GM12891 (cell line): Measurements from ENCODE around the gene WDR31.

Source experiments
- PAX5 ChIP-seq: IDR thresholded peaks from 2 replicates; pipeline ENCODE4 v1.6.1; 2011; ENCODE audit warnings: low read length, moderate library complexity, mild to moderate bottlenecking; ENCODE audit not compliant: insufficient read depth, severe bottlenecking
- POLR2A ChIP-seq: IDR thresholded peaks from 2 replicates; pipeline ENCODE4 v1.6.1; 2011; ENCODE audit warnings: low read depth, low read length, control low read depth
- POLR2AphosphoS5 ChIP-seq: IDR thresholded peaks from 2 replicates; pipeline ENCODE4 v1.6.1; 2011; ENCODE audit warnings: low read depth, low read length, control low read depth
- POU2F2 ChIP-seq: IDR thresholded peaks from 2 replicates; pipeline ENCODE4 v1.6.1; 2011; ENCODE audit warnings: low read depth, mild to moderate bottlenecking, control low read depth, low read length, moderate library complexity
- SPI1 ChIP-seq: IDR thresholded peaks from 2 replicates; pipeline ENCODE4 v1.6.1; 2011; ENCODE audit warnings: low read depth, low read length, control low read depth
- TAF1 ChIP-seq: IDR thresholded peaks from 2 replicates; pipeline ENCODE4 v1.6.1; 2011; ENCODE audit warnings: low read depth, low read length, control low read depth

- TF ChIP-seq POU2F2 (no peak), POLR2A (no peak), TAF1 (no peak), POLR2AphosphoS5 (no peak), SPI1 (no peak), PAX5 (no peak)
Observed at GRCh38 chr9:113290052-113290607, 49.9 kb downstream of the WDR31 start.
